Measurements from ENCODE around the gene SLC35E1. TPM values are rescaled to one million over a fixed set of nuclear protein-coding genes. Genes with fewer than 3 reads are reported as not detected.
A peak's percentile ranks its signal among the peaks of the same experiment; 100 is the strongest.
"Not testable (repeated sequence)": the region's sequence is repeated elsewhere in the genome, so short reads cannot be mapped to it uniquely, and the experiment has no call there.

The SLC35E1 gene
- total RNA-seq, 4 donors from 2014 or later, result 31.0 to 56.1 (median 42.8) TPM

GRCh38 chr19:16548956-16549355, 23.3 kb downstream of the SLC35E1 start:
- intact Hi-C loops (cut with DNase I; ENCODE audit: low total_unique reads), result no loop called here
- H3K27me3 ChIP-seq, result no peaks in the 10 kb centered on the region
- H3K27ac ChIP-seq, result no peak overlapping the region
- H3K4me1 ChIP-seq, result peaks cover 0 to 4% (median 0%) of the 10 kb centered on the region in 4 donors
- no peak overlapping the region for H3K4me3 ChIP-seq
- TF ChIP-seq EP300 (IDR thresholded peaks at IDR 0.05; ENCODE audit: low read depth) (no peak), POLR2A (IDR thresholded peaks at IDR 0.05) (no peak), POLR2AphosphoS5 (IDR thresholded peaks at IDR 0.05) (no peak), CTCF (IDR thresholded peaks at IDR 0.05) (no peak)
- in situ Hi-C loops (cut with MboI; ENCODE audit: low pct_ligation_motif_present in 1 of 4, low pct_unique_long_range_greater_than_20kb in 1 of 4, low sequenced_read_pairs in 3 of 4), result no loop called here
- H3K36me3 ChIP-seq, result peaks cover 0 to 12% (median 5%) of the 10 kb centered on the region in 4 donors
- 92% methylated on average over 4 of the region's 4 CpGs; no CpG with 5 or more reads in 1 of the 2 donors for WGBS, 2 donors (ENCODE audit: low coverage in 1 of 2)
- H3K9me3 ChIP-seq, result no peaks in the 10 kb centered on the region
- no peak for DNase-seq

- no peak overlapping the region for H3K27ac ChIP-seq
- 77 to 91% methylated on average over 6 to 11 of the region's 11 CpGs for WGBS, 2 donors (ENCODE audit: low coverage in 1 of 2)
- no peak overlapping the region for H3K4me3 ChIP-seq
- peaks cover 19 to 35% (median 27%) of the 10 kb centered on the region in 4 donors for H3K4me1 ChIP-seq
- no peaks in the 10 kb centered on the region for H3K27me3 ChIP-seq
- in situ Hi-C loops (cut with MboI; ENCODE audit: low pct_ligation_motif_present in 1 of 4, low pct_unique_long_range_greater_than_20kb in 1 of 4, low sequenced_read_pairs in 3 of 4) (no loop called here), intact Hi-C loops (cut with DNase I; ENCODE audit: low total_unique reads) (no loop called here)
- no peak for DNase-seq
- H3K36me3 ChIP-seq, result peaks cover 0 to 3% (median 0%) of the 10 kb centered on the region in 4 donors
- TF ChIP-seq CTCF (IDR thresholded peaks at IDR 0.05), result no peak
- no peak for TF ChIP-seq EP300 (IDR thresholded peaks at IDR 0.05; ENCODE audit: low read depth)
- no peak for TF ChIP-seq POLR2A (IDR thresholded peaks at IDR 0.05)
- H3K9me3 ChIP-seq, result no peaks in the 10 kb centered on the region
Observed at GRCh38 chr19:16544473-16545231, 27.6 kb downstream of the SLC35E1 start.

DNA sequence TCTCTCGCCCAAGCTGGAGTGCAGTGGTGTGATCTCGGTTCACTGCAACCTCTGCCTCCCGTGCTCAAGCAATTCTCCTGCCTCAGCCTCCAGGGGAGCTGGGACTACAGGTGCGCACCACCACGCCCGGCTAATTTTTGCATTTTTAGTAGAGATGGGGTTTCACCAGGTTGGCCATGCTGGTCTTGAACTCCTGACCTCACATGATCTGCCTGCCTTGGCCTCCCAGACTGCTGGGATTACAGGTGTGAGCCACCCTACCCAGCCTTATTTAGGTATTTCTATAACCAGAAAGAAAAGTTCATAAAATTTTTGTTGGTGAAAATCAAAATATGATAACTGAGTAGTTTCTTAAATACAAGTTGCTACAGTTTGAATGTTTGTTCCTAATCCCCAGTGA, 28.5 kb downstream of the SLC35E1 start:
- H3K36me3 ChIP-seq, result not testable (repeated sequence)

DNA sequence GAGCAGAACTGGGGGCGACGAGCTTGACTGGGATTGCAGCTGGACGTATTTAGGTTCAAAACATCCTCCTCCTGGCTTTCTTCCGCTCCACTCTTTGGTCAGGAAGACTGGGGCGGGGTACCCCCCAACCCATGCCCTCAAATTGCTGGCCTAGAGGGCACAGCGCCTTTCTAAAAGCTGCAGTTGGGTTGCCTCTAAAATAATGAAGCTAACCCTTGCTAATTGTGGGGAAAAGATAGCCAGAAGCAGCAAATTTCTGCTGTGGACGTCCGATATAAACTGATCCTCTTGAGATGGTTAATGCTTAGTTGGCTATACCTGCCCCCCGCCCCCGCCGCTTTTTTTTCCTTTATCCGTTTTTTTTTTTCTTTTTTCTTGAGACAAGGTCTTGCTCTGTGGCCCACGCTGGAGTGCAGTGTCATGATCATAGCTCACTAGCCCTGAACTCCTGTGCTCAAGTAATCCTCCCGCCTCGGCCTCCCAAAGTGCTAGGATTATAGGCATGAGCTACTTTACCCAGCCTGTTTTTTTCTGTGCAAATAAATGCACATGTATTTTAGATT, 29.2 kb downstream of the SLC35E1 start:
- intact Hi-C loops (cut with DNase I; ENCODE audit: low total_unique reads) (no loop called here), in situ Hi-C loops (cut with MboI; ENCODE audit: low pct_ligation_motif_present in 1 of 4, low pct_unique_long_range_greater_than_20kb in 1 of 4, low sequenced_read_pairs in 3 of 4) (no loop called here)
- TF ChIP-seq EP300 (IDR thresholded peaks at IDR 0.05; ENCODE audit: low read depth), result no peak
- no peak for TF ChIP-seq POLR2A (IDR thresholded peaks at IDR 0.05)
- TF ChIP-seq CTCF (IDR thresholded peaks at IDR 0.05), result no peak
- no peak for TF ChIP-seq POLR2AphosphoS5 (IDR thresholded peaks at IDR 0.05)
- no peak for DNase-seq
- no peaks in the 10 kb centered on the region for H3K9me3 ChIP-seq
- H3K27me3 ChIP-seq, result no peaks in the 10 kb centered on the region
- H3K4me3 ChIP-seq, result peak overlapping the region; percentile 80 to 100 (median 93)
- H3K4me1 ChIP-seq, result peaks cover 19 to 35% (median 29%) of the 10 kb centered on the region in 4 donors
- H3K27ac ChIP-seq, result peak overlapping the region; percentile 89 to 95 (median 94)
- 0 to 5% methylated on average over 2 to 14 of the region's 15 CpGs for WGBS, 2 donors (ENCODE audit: low coverage in 1 of 2)
- H3K36me3 ChIP-seq, result peaks cover 0 to 5% (median 0%) of the 10 kb centered on the region in 4 donors

More for the DNA sequence above, 28.5 kb downstream of the SLC35E1 start:
- H3K4me3 ChIP-seq; DNase-seq; H3K27me3 ChIP-seq; H3K27ac ChIP-seq; in situ Hi-C loops (cut with MboI; ENCODE audit: low pct_ligation_motif_present in 1 of 4, low pct_unique_long_range_greater_than_20kb in 1 of 4, low sequenced_read_pairs in 3 of 4); H3K9me3 ChIP-seq; intact Hi-C loops (cut with DNase I; ENCODE audit: low total_unique reads): not testable (repeated sequence)
- H3K4me1 ChIP-seq, result peaks cover 19 to 35% (median 29%) of the 10 kb centered on the region in 4 donors
- WGBS, 2 donors (ENCODE audit: low coverage in 1 of 2), result 62 to 84% methylated on average over 4 to 6 of the region's 6 CpGs

All from transverse colon (tissue), 4 donors.